Esophagus muscularis mucosa (tissue), 4 donors: ENCODE results near the gene STAB2.

Experiments
- CTCF ChIP-seq, 3 experiments: fragments of 200-600 bp in 2 of 3; fragments of 450-650 bp in 1 of 3; sonication (generic) in 2 of 3; IDR thresholded peaks; one replicate each; pipeline ENCODE4 v1.5.1; 2017 to 2019; ENCODE audit warnings: antibody characterized with exemption in 3 of 3, mild to moderate bottlenecking in 2 of 3, moderate library complexity in 1 of 3
- EP300 ChIP-seq: sonication (generic); formaldehyde crosslinking; IDR thresholded peaks from one replicate; pipeline ENCODE4 v1.6.1; 2017; ENCODE audit warnings: antibody characterized with exemption
- POLR2A ChIP-seq: fragments of 450-650 bp; IDR thresholded peaks from one replicate; pipeline ENCODE4 v1.6.1; 2017; ENCODE audit warnings: antibody characterized with exemption, moderate library complexity, mild to moderate bottlenecking, low read depth
- POLR2AphosphoS5 ChIP-seq, 2 donors: sonication (generic); formaldehyde crosslinking; IDR thresholded peaks; one replicate each; pipeline ENCODE4 v1.6.1; 2017; ENCODE audit warnings: antibody characterized with exemption in 2 of 2

GRCh38 chr12:103814436-103814835, 227.4 kb downstream of the STAB2 start:
- TF ChIP-seq POLR2A (no peak), CTCF (IDR thresholded peaks at IDR 0.05) (no peak), POLR2AphosphoS5 (IDR thresholded peaks at IDR 0.05) (no peak), EP300 (no peak)
